ENCODE data around the gene KCNK13. TPM values are rescaled to one million over a fixed set of nuclear protein-coding genes. Genes with fewer than 3 reads are reported as not detected.

Gene KCNK13
- total and polyA plus RNA-seq, 2 donors (not counting 1 experiment from before 2014, with no cell fraction given): not detected

DNA sequence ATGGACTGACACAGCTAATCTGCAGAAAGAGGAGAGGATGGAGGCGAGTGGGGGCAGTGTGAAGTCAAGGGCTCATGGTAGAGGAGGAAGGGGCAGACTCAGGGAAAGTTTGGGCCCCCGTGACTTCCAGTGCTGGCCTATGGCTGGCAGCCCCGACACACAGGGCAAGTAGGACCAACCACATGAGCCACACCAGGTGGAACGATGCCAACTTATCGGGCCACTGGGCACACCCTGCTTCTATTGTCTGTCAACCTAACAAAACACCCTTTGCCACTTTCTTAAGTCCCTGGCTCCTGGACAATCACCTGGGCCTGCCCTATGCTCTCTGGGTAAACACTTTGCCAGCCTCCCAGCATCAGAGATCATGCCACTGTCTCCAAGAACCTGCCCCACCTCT is 129.4 kb downstream of the KCNK13 start:
- H3K27ac ChIP-seq (ENCODE audit: insufficient read depth, low read length): no peak overlapping the region
- DNase-seq (ENCODE audit: low read depth in 2 of 2): no peak
- H3K4me3 ChIP-seq (replicated peaks in 1 of 4; ENCODE audit: control extremely low read depth in 1 of 4, insufficient read depth in 1 of 4, low read depth in 3 of 4, low read length in 4 of 4): no peak overlapping the region
- H3K9me3 ChIP-seq (ENCODE audit: control insufficient read depth, insufficient read depth, low read depth, low read length): no peaks in the 10 kb centered on the region
- no peaks in the 10 kb centered on the region for H3K36me3 ChIP-seq (ENCODE audit: control insufficient read depth, insufficient read depth, low read length)
- H2AFZ ChIP-seq (ENCODE audit: low read length): no peak overlapping the region
- no peaks in the 10 kb centered on the region for H3K4me1 ChIP-seq (ENCODE audit: control insufficient read depth, extremely low read depth, insufficient read depth, low read length)
- H3K79me2 ChIP-seq (ENCODE audit: control insufficient read depth, insufficient read depth, low read length): no peaks in the 10 kb centered on the region
- no peak overlapping the region for H3K4me2 ChIP-seq (ENCODE audit: extremely low read depth, insufficient read depth, low read length)
- no peak for TF ChIP-seq EZH2 (IDR thresholded peaks at IDR 0.05; ENCODE audit: low read length, missing control alignments)
- TF ChIP-seq, protein P1, sequence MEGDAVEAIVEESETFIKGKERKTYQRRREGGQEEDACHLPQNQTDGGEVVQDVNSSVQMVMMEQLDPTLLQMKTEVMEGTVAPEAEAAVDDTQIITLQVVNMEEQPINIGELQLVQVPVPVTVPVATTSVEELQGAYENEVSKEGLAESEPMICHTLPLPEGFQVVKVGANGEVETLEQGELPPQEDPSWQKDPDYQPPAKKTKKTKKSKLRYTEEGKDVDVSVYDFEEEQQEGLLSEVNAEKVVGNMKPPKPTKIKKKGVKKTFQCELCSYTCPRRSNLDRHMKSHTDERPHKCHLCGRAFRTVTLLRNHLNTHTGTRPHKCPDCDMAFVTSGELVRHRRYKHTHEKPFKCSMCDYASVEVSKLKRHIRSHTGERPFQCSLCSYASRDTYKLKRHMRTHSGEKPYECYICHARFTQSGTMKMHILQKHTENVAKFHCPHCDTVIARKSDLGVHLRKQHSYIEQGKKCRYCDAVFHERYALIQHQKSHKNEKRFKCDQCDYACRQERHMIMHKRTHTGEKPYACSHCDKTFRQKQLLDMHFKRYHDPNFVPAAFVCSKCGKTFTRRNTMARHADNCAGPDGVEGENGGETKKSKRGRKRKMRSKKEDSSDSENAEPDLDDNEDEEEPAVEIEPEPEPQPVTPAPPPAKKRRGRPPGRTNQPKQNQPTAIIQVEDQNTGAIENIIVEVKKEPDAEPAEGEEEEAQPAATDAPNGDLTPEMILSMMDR (conservative IDR thresholded peaks at IDR 0.05 in 1 of 2, IDR thresholded peaks at IDR 0.05 in 1 of 2; ENCODE audit: low read depth in 1 of 2, low read length in 2 of 2): no peak
- peaks cover 2% of the 10 kb centered on the region for H3K27me3 ChIP-seq (ENCODE audit: control insufficient read depth, insufficient read depth, low read length)
- H4K20me1 ChIP-seq (ENCODE audit: control insufficient read depth, extremely low read depth, insufficient read depth, low read length): no peaks in the 10 kb centered on the region
- no peak overlapping the region for H3K9ac ChIP-seq (ENCODE audit: insufficient read depth, low read length)

GRCh38 chr14:90191585-90191984 is 129.8 kb downstream of the KCNK13 start:
- no peak for DNase-seq (ENCODE audit: low read depth in 2 of 2)
- Histone ChIP-seq H3K79me2 (ENCODE audit: control insufficient read depth, insufficient read depth, low read length) (no peaks in the 10 kb centered on the region), H3K9me3 (ENCODE audit: control insufficient read depth, insufficient read depth, low read depth, low read length) (no peaks in the 10 kb centered on the region), H3K9ac (ENCODE audit: insufficient read depth, low read length) (no peak overlapping the region), H4K20me1 (ENCODE audit: control insufficient read depth, extremely low read depth, insufficient read depth, low read length) (no peaks in the 10 kb centered on the region), H3K4me3 (replicated peaks in 1 of 4; ENCODE audit: control extremely low read depth in 1 of 4, insufficient read depth in 1 of 4, low read depth in 3 of 4, low read length in 4 of 4) (no peak overlapping the region), H3K36me3 (ENCODE audit: control insufficient read depth, insufficient read depth, low read length) (no peaks in the 10 kb centered on the region), H3K4me1 (ENCODE audit: control insufficient read depth, extremely low read depth, insufficient read depth, low read length) (no peaks in the 10 kb centered on the region), H3K4me2 (ENCODE audit: extremely low read depth, insufficient read depth, low read length) (no peak overlapping the region), H2AFZ (ENCODE audit: low read length) (no peak overlapping the region), H3K27me3 (ENCODE audit: control insufficient read depth, insufficient read depth, low read length) (peaks cover 1% of the 10 kb centered on the region), H3K27ac (ENCODE audit: insufficient read depth, low read length) (no peak overlapping the region)
- no peak for TF ChIP-seq EZH2 (IDR thresholded peaks at IDR 0.05; ENCODE audit: low read length, missing control alignments)
- TF ChIP-seq, protein P1 (conservative IDR thresholded peaks at IDR 0.05 in 1 of 2, IDR thresholded peaks at IDR 0.05 in 1 of 2; ENCODE audit: low read depth in 1 of 2, low read length in 2 of 2): no peak

GRCh38 chr14:90193925-90194324 is 132.1 kb downstream of the KCNK13 start:
- Histone ChIP-seq H3K4me2 (ENCODE audit: extremely low read depth, insufficient read depth, low read length) (no peak overlapping the region), H3K27ac (ENCODE audit: insufficient read depth, low read length) (no peak overlapping the region), H3K79me2 (ENCODE audit: control insufficient read depth, insufficient read depth, low read length) (no peaks in the 10 kb centered on the region), H3K36me3 (ENCODE audit: control insufficient read depth, insufficient read depth, low read length) (no peaks in the 10 kb centered on the region), H2AFZ (ENCODE audit: low read length) (no peak overlapping the region), H3K27me3 (ENCODE audit: control insufficient read depth, insufficient read depth, low read length) (no peaks in the 10 kb centered on the region), H3K4me3 (replicated peaks in 1 of 4; ENCODE audit: control extremely low read depth in 1 of 4, insufficient read depth in 1 of 4, low read depth in 3 of 4, low read length in 4 of 4) (no peak overlapping the region), H3K9me3 (ENCODE audit: control insufficient read depth, insufficient read depth, low read depth, low read length) (no peaks in the 10 kb centered on the region), H3K4me1 (ENCODE audit: control insufficient read depth, extremely low read depth, insufficient read depth, low read length) (no peaks in the 10 kb centered on the region), H3K9ac (ENCODE audit: insufficient read depth, low read length) (no peak overlapping the region), H4K20me1 (ENCODE audit: control insufficient read depth, extremely low read depth, insufficient read depth, low read length) (no peaks in the 10 kb centered on the region)
- TF ChIP-seq, protein P1 (conservative IDR thresholded peaks at IDR 0.05 in 1 of 2, IDR thresholded peaks at IDR 0.05 in 1 of 2; ENCODE audit: low read depth in 1 of 2, low read length in 2 of 2): peak in 1 of 2 donors; percentile 12
- TF ChIP-seq EZH2 (IDR thresholded peaks at IDR 0.05; ENCODE audit: low read length, missing control alignments): no peak
- no peak for DNase-seq (ENCODE audit: low read depth in 2 of 2)

Data from fibroblast of lung (primary cell).